ENCODE data around the gene ITSN1.

Gene ITSN1

DNA sequence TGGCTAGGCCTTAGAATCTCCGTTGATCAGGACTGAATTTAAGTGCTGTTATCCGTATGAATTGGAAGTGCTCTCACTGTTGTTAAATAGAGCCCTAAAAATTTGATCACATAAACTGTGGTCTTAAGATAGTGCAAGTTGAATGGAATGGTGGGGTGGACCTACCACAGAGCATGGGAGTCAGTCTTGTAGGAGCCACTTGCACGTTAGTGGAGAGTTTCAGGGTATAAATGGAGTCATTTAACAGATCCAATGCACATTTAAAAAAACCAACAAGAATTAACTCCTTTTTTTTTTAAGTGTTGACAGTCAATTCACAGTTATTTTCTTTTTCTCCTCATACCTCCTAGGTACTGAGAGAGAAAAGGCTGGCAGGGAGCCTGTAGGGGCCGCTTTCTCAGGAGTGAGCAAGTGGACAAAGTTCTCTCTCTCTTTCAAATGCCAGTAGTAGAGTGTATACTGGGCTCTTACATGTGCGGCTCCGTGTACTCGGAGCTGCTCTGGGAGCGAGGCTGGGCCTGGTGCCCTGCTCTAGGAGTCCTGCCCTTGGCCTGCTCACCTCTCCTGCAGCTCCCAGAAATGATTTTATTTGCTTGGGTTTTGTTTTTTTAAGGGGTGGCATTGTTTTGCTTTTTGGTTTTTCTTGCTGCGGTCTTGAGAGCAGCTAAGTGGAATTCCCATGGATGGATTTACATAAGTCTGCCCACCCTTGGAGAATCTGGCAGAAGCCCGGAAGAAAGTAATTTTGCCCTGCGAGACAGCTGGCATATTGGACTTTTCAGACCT lies 182.0 kb downstream of the ITSN1 start:
- DNase-seq: no peak
- no peaks in the 10 kb centered on the region for H3K36me3 Mint-ChIP-seq (ENCODE audit: low read depth)
- H3K9me3 Mint-ChIP-seq: no peaks in the 10 kb centered on the region
- no peak overlapping the region for H3K4me3 Mint-ChIP-seq
- H3K4me1 Mint-ChIP-seq (ENCODE audit: low read depth): no peaks in the 10 kb centered on the region
- no peak overlapping the region for H3K27ac Mint-ChIP-seq
- no peaks in the 10 kb centered on the region for H3K27me3 Mint-ChIP-seq

DNA sequence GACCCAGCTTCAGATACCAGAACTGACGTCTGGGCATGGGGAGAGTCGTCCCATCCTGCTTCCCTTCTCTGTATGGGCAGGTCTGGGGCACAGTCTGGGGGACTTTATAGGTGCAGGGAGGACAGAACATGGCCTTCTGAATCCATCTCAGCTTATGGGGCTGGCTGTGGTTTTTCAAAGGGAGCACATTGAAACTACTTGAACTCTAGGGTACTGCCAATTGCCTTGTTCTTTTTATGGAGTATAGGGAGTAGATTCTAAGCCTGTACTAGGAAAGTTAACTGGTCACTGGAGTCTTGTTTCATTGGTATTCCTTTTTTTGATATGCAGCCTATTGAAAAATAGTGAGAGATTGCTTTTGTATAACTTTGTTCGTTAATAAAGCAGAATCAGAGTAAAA lies 183.1 kb downstream of the ITSN1 start:
- Mint-ChIP-seq H3K4me1 (ENCODE audit: low read depth) (no peaks in the 10 kb centered on the region), H3K27me3 (no peaks in the 10 kb centered on the region), H3K9me3 (peaks cover 5% of the 10 kb centered on the region), H3K27ac (no peak overlapping the region), H3K36me3 (ENCODE audit: low read depth) (no peaks in the 10 kb centered on the region), H3K4me3 (no peak overlapping the region)
- DNase-seq: no peak

DNA sequence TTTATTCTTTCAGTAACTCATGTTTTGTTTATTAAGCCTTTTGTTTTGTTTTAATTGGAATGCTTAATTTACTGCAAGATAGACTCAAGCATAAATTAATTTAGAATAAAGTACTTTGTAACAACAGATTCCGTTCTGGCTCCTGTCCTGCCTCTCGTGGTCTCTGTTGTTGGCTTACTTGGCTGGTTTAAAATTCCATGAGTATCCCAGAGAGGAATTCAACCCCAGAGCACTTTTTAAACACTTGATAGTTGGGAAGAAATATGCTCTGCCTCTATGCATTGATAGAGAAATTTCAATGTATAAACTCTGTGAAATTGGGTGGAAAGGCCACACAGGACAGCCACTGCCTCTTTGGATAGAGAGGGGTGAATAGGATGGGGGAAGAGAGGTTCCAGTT lies 183.6 kb downstream of the ITSN1 start:
- Mint-ChIP-seq H3K9me3 (peaks cover 5% of the 10 kb centered on the region), H3K4me1 (ENCODE audit: low read depth) (no peaks in the 10 kb centered on the region), H3K4me3 (no peak overlapping the region), H3K36me3 (ENCODE audit: low read depth) (no peaks in the 10 kb centered on the region), H3K27me3 (no peaks in the 10 kb centered on the region), H3K27ac (no peak overlapping the region)
- no peak for DNase-seq

DNA sequence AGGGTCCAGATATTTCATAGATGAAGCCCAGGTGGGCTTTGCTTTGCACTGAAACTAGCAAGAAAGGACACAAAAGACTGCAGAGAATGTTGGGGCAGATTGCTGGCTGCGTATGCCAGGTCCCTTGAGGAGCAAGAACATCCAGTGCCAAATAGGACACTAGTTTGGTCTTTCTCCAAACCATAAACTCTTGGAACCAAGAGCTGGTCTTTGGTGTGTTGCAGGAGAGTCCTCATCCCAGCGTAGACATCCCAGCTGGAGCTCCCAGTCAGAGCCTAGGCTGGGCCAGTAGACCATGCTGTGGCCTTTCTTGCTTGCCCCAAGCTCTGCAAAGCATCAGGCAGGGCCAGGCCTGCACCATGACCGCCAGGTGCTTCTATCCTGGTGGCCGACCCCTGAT lies 185.8 kb downstream of the ITSN1 start:
- no peaks in the 10 kb centered on the region for H3K4me1 Mint-ChIP-seq (ENCODE audit: low read depth)
- H3K4me3 Mint-ChIP-seq: no peak overlapping the region
- no peak for DNase-seq
- H3K27ac Mint-ChIP-seq: no peak overlapping the region
- H3K27me3 Mint-ChIP-seq: no peaks in the 10 kb centered on the region
- no peaks in the 10 kb centered on the region for H3K36me3 Mint-ChIP-seq (ENCODE audit: low read depth)
- peaks cover 5% of the 10 kb centered on the region for H3K9me3 Mint-ChIP-seq

DNA sequence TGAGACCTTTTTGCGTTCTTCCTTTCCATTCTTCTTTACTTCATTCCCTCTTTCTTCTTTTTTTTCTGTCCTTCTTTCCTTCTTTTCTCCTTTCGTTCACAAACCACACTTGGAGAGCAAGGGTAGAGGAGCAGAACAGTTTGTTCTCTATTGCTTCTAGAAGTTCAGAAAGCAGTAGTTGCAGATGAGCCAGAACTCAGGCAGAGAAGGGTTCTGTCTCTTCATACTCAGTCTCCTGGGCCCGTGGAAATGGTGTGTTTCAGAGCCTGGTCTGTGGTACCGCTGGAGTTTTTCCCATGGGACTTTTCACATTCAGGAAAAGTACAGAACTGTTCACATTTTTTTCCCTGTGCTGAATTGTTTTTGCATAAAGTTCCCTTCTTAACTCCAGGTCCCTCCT lies 186.3 kb downstream of the ITSN1 start:
- no peak for DNase-seq
- Mint-ChIP-seq H3K4me1 (ENCODE audit: low read depth) (no peaks in the 10 kb centered on the region), H3K36me3 (ENCODE audit: low read depth) (no peaks in the 10 kb centered on the region), H3K9me3 (peaks cover 5% of the 10 kb centered on the region), H3K27ac (no peak overlapping the region), H3K4me3 (no peak overlapping the region), H3K27me3 (no peaks in the 10 kb centered on the region)

DNA sequence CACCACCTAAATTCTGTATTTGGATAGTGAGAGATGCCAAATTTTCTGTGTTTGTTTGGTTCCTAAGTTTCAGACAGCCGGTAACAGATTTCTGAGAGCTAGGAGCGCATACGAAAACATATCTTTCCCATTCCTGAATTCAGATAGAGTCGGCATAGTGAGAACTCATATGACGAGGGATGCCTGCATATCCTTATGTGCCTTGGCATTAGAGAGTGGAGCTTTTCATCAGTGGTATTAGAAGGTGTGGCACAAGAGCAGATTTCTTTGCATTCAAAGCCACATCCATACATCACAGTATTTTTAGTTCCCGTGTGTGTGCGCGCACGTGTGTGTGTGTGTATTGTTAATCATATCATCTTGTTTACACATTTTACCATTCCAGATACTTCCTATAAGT lies 187.5 kb downstream of the ITSN1 start:
- DNase-seq: no peak
- Mint-ChIP-seq H3K27me3 (no peaks in the 10 kb centered on the region), H3K27ac (no peak overlapping the region), H3K4me3 (no peak overlapping the region), H3K9me3 (peaks cover 5% of the 10 kb centered on the region), H3K36me3 (ENCODE audit: low read depth) (no peaks in the 10 kb centered on the region), H3K4me1 (ENCODE audit: low read depth) (no peaks in the 10 kb centered on the region)

DNA sequence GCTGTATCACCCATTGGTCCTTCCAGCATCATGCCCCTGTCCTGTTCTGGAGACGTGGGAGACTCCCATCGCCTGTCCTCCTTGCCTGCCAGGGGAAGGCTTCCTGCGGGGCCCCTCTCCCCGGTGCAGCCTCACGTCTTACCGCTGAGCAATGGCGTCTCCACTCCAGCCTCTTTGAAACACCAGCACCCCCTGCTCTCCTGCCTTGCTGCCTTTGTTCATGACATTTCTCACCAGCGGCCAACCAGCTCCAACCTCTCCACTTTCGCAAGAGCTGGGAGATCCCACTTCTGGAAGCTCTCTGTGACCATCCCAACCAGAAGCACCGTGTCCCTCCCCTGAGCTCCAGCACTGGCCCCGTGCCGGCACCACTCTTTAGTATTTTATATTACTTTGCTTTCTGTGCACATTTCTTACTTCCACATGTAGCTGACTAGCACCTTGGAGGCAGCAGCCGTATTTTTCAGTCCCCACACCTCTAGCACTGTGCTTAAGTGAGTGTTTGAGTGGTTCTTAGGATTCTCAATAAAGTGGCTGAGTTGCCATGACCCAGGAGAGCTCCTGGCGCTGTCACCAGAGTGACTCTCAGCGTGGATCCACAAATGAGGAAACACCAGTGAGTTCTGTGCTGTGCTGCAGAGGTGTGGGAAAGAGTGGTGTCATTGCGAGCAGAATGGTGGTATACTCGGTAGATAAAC lies 189.8 kb downstream of the ITSN1 start:
- peaks cover 5% of the 10 kb centered on the region for H3K9me3 Mint-ChIP-seq
- H3K36me3 Mint-ChIP-seq (ENCODE audit: low read depth): no peaks in the 10 kb centered on the region
- H3K4me1 Mint-ChIP-seq (ENCODE audit: low read depth): no peaks in the 10 kb centered on the region
- DNase-seq: no peak
- H3K27me3 Mint-ChIP-seq: no peaks in the 10 kb centered on the region
- H3K4me3 Mint-ChIP-seq: no peak overlapping the region
- H3K27ac Mint-ChIP-seq: no peak overlapping the region

DNA sequence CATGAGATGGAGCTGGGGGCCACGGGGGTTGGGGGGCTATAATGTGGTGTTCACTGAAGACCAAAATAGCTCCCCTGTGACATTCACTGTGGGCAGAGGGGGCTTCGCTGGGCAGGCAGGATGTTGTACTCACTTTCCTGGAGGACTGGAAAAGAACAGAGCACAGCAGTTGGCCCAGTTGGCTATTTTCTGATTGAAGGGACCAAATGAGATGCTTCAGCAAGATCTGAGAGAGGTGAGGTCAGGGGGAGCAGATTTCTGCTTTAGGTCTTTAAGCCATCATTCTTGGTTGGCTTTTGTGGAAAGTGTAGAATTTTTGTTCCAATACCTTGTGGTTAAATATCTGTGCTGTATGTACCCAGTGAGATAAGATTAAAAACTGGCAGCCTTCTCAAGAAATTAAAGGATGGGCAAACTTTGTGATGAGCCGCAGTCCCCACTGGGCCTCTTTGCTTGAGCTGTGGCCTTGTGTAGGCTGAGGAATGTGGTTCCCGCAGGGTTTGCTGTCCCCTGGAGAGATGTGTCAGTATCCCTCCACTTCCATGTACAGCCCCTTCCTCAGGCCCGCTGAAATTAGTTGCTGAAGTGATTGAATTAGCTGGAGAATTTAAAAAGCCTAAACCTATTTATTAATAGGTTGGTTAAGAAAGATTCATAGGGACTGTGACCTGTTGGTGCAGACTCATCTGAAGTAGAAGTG lies 192.7 kb downstream of the ITSN1 start:
- Mint-ChIP-seq H3K4me1 (ENCODE audit: low read depth) (no peaks in the 10 kb centered on the region), H3K4me3 (no peak overlapping the region), H3K36me3 (ENCODE audit: low read depth) (no peaks in the 10 kb centered on the region), H3K9me3 (peaks cover 2% of the 10 kb centered on the region), H3K27ac (no peak overlapping the region), H3K27me3 (no peaks in the 10 kb centered on the region)
- DNase-seq: no peak

DNA sequence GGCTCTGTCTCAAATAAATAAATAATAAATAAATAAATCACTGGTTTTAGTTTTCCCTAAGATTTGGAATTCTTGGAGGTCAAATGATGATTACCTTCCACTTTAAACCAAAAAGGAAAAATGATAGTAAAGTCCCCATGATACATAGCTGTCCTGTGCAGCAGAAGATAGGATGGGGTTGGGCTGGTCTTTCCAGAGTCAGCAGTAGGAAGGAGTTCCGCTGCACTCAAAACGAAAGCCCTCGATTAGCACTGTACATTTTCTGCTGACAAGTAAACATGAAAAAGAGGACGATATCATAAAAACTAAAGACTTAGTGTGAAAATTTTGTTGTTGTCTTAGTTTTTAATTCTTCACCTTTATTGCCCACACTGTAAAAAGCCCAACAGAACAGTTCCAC lies 193.6 kb downstream of the ITSN1 start:
- H3K27me3 Mint-ChIP-seq: no peaks in the 10 kb centered on the region
- no peaks in the 10 kb centered on the region for H3K9me3 Mint-ChIP-seq
- H3K27ac Mint-ChIP-seq: no peak overlapping the region
- no peak overlapping the region for H3K4me3 Mint-ChIP-seq
- DNase-seq: no peak
- H3K36me3 Mint-ChIP-seq (ENCODE audit: low read depth): no peaks in the 10 kb centered on the region
- H3K4me1 Mint-ChIP-seq (ENCODE audit: low read depth): no peaks in the 10 kb centered on the region

DNA sequence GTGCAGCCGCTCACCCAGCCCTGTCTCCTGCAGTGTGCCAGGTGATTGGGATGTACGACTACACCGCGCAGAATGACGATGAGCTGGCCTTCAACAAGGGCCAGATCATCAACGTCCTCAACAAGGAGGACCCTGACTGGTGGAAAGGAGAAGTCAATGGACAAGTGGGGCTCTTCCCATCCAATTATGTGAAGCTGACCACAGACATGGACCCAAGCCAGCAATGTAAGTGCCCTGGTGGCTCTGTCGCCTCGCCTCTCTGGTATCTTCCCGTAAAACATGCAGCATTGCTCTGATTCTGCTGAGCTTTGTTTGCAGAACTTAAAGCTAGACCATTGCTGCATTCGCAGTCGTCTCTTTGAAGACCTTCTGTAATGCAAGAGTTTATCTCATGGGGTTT lies 194.1 kb downstream of the ITSN1 start:
- no peaks in the 10 kb centered on the region for H3K9me3 Mint-ChIP-seq
- no peak overlapping the region for H3K27ac Mint-ChIP-seq
- H3K36me3 Mint-ChIP-seq (ENCODE audit: low read depth): no peaks in the 10 kb centered on the region
- no peaks in the 10 kb centered on the region for H3K4me1 Mint-ChIP-seq (ENCODE audit: low read depth)
- no peak for DNase-seq
- no peaks in the 10 kb centered on the region for H3K27me3 Mint-ChIP-seq
- no peak overlapping the region for H3K4me3 Mint-ChIP-seq

DNA sequence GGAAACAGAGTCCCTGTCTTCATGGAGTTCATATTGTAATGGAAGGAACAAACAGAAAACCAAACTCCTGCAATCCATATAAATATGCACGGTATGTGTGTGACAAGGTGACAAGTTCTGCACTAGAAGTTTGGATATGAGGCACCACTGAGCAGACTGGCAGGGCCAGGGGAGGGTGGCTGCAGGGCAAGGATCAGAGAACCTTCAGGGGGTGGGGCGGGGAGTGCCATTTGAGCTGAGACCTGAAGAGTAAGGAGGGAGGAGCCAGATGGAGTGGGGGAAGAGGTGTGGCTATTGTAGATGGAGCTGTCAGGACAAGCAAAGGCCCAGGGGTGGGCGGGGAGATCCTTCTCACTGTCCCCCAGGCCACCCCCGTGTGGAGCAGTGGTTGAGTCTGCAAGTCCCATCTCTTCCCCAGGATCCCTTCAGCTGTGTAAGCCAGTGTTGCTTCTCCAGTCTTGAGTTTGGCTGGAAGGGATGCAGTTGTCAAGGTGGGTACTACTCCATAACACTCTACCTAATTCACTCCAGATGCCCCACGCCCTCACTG lies 196.9 kb downstream of the ITSN1 start:
- no peaks in the 10 kb centered on the region for H3K36me3 Mint-ChIP-seq (ENCODE audit: low read depth)
- H3K9me3 Mint-ChIP-seq: no peaks in the 10 kb centered on the region
- H3K4me3 Mint-ChIP-seq: no peak overlapping the region

DNA sequence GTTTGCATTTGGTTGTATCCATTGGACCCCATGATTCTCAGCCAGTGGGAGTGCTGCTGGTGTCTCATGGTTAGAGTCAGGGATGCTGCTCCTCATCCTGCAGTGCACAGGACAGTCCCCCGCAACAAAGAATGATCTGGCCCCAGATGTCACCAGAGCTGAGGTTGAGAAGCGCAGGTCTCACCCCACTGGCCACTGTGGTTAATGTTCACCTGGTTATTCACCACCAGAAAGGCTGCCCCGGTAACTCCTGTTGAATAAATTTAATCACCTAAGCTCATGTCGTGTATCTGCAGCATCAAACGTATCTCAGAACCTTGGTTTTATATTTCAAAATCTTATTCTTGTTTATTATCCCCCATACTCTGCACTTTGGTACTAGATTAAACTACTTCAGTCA lies 197.5 kb downstream of the ITSN1 start:
- Mint-ChIP-seq H3K4me3 (no peak overlapping the region), H3K27ac (no peak overlapping the region), H3K36me3 (ENCODE audit: low read depth) (no peaks in the 10 kb centered on the region), H3K9me3 (no peaks in the 10 kb centered on the region), H3K27me3 (no peaks in the 10 kb centered on the region), H3K4me1 (ENCODE audit: low read depth) (no peaks in the 10 kb centered on the region)
- no peak for DNase-seq

More for the DNA sequence above, 196.9 kb downstream of the ITSN1 start:
- Mint-ChIP-seq H3K4me1 (ENCODE audit: low read depth) (no peaks in the 10 kb centered on the region), H3K27me3 (no peaks in the 10 kb centered on the region), H3K27ac (no peak overlapping the region)
- DNase-seq: no peak

DNA sequence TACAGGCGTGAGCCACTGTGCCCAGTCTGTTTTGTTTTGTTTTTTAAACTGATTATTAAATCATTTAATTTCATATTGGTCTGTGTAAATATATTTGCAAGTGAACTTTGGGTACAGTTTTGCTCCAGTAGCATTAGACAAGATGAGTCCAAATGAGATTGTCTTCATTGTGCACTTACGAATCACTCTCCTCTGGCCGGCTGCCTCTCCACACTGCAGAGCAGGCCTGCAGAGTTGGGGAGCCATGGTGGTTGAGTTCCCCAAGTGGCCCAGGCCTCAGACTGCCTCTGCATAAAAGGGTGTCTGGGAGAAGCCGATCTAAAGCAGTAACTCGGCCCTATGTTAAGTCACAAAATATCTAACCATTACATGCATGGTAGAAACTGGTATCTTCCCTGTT lies 198.5 kb downstream of the ITSN1 start:
- Mint-ChIP-seq H3K36me3 (ENCODE audit: low read depth) (no peaks in the 10 kb centered on the region), H3K27me3 (no peaks in the 10 kb centered on the region), H3K27ac (no peak overlapping the region), H3K4me1 (ENCODE audit: low read depth) (no peaks in the 10 kb centered on the region), H3K4me3 (no peak overlapping the region), H3K9me3 (no peaks in the 10 kb centered on the region)
- DNase-seq: no peak

DNA sequence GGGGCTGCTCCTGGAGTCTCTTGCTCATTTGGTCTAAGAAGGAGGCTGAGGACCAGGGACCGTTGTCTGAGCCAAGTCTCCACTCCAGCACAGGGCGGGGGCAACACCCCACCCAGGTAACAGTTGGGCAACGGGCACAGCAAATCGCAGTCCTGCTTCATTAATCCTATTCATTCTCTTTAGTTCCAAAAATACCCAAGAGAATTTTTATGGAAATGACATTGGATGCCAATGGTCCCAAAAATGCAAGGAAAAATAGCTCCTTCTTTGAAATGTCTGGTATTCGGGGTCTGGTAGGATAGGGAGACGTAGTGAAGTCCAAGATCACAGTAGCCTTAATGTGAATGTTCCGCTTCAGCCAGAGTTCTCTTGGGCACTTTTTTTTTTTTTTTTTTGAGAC lies 199.3 kb downstream of the ITSN1 start:
- no peaks in the 10 kb centered on the region for H3K27me3 Mint-ChIP-seq
- H3K4me3 Mint-ChIP-seq: no peak overlapping the region
- no peaks in the 10 kb centered on the region for H3K4me1 Mint-ChIP-seq (ENCODE audit: low read depth)
- no peaks in the 10 kb centered on the region for H3K36me3 Mint-ChIP-seq (ENCODE audit: low read depth)
- peaks cover 5% of the 10 kb centered on the region for H3K9me3 Mint-ChIP-seq
- DNase-seq: no peak
- H3K27ac Mint-ChIP-seq: no peak overlapping the region

DNA sequence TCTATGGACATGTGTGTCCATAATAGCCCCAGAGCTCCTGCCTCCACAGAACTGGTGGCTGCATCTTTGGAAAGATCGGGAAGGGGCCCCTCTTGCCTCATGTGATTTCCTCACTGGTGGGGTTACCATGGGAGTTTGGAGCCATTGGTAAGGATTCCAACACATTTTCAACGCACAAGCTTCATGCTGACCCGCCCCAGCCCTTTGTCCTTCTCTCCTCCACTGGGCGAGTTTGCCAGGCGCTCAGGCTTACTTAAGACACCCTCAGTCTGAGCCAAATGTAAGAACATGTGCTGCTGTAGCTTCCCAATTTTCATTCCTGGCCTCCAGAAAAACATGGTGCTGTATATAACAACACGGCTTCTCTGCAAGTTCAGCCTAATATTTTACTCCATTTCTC lies 200.9 kb downstream of the ITSN1 start:
- Mint-ChIP-seq H3K4me3 (no peak overlapping the region), H3K4me1 (ENCODE audit: low read depth) (no peaks in the 10 kb centered on the region), H3K36me3 (ENCODE audit: low read depth) (no peaks in the 10 kb centered on the region), H3K9me3 (peaks cover 5% of the 10 kb centered on the region), H3K27ac (no peak overlapping the region), H3K27me3 (no peaks in the 10 kb centered on the region)
- no peak for DNase-seq

Data from activated T-cell treated with anti-CD3 and anti-CD28 coated beads, Interleukin-2, amount 50 U/mL, for 24 hours (primary cell).